ENCODE measurements around the gene RPS6KA1.

Gene RPS6KA1

DNA sequence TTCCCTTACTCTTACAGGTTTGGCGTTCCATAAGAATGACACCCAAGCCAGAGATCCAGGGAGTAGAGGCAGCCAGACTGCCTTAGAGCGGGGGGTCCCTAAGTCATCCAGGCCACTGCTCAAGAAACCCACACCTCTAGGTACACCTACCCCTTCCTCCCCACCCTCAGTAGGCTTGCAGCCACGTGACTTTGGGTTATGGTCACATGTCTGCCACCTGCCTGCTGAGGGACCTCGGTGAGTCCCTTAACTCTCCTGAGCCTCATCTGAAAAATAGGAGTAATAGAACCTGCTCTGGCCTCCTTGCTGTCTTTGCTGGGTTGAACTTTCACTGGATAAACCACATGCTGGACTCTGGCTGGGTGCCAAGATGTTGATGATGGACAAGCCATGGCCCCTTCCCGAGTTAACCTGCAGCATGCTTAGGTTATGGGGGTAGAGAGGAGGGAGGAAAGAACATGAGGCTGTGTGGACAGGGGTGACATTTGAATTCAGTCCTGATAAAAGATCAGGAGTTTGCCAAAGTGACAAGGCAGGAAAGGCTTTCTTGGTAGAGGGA, 4.5 kb downstream of the RPS6KA1 start:
- no peaks in the 10 kb centered on the region for H3F3A ChIP-seq (ENCODE audit: insufficient read depth, low read length)
- no peak overlapping the region for H3K27ac ChIP-seq (ENCODE audit: low read length)
- no peaks in the 10 kb centered on the region for H3K9me2 ChIP-seq (replicated peaks; ENCODE audit: insufficient read depth, low read length)
- H3K4me1 ChIP-seq (ENCODE audit: low read length) = peaks cover 16% of the 10 kb centered on the region; the same call in 1 of the 2 replicates
- no peaks in the 10 kb centered on the region for H4K20me1 ChIP-seq (ENCODE audit: insufficient read depth, low read length)
- no peak overlapping the region for H2AFZ ChIP-seq (ENCODE audit: low read length)
- no peak for TF ChIP-seq EZH2 (optimal IDR thresholded peaks at IDR 0.05; ENCODE audit: low read depth, low read length)
- no peak for TF ChIP-seq EZH2phosphoT487 (IDR thresholded peaks at IDR 0.05; ENCODE audit: low read length)
- TF ChIP-seq, protein P1, sequence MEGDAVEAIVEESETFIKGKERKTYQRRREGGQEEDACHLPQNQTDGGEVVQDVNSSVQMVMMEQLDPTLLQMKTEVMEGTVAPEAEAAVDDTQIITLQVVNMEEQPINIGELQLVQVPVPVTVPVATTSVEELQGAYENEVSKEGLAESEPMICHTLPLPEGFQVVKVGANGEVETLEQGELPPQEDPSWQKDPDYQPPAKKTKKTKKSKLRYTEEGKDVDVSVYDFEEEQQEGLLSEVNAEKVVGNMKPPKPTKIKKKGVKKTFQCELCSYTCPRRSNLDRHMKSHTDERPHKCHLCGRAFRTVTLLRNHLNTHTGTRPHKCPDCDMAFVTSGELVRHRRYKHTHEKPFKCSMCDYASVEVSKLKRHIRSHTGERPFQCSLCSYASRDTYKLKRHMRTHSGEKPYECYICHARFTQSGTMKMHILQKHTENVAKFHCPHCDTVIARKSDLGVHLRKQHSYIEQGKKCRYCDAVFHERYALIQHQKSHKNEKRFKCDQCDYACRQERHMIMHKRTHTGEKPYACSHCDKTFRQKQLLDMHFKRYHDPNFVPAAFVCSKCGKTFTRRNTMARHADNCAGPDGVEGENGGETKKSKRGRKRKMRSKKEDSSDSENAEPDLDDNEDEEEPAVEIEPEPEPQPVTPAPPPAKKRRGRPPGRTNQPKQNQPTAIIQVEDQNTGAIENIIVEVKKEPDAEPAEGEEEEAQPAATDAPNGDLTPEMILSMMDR (IDR thresholded peaks at IDR 0.05; ENCODE audit: low read length) = no peak
- H3K79me2 ChIP-seq (ENCODE audit: low read length) = peaks cover 11% of the 10 kb centered on the region; the same call in 1 of the 2 replicates
- H3K36me3 ChIP-seq (replicated peaks; ENCODE audit: insufficient read depth, low read length) = no peaks in the 10 kb centered on the region
- no peaks in the 10 kb centered on the region for H3K27me3 ChIP-seq (replicated peaks; ENCODE audit: insufficient read depth, low read length)
- DNase-seq = no peak
- no peak overlapping the region for H3K4me3 ChIP-seq (ENCODE audit: low read length)
- no peak overlapping the region for H3K4me2 ChIP-seq (ENCODE audit: low read depth, low read length)
- no peak overlapping the region for H3K9ac ChIP-seq (ENCODE audit: low read length)
- no peaks in the 10 kb centered on the region for H3K9me3 ChIP-seq (replicated peaks; ENCODE audit: insufficient read depth, low read length)

GRCh38 chr1:26535201-26535600, 5.6 kb downstream of the RPS6KA1 start:
- Histone ChIP-seq H3K4me1 (ENCODE audit: low read length) (peaks cover 25% of the 10 kb centered on the region), H3K27ac (ENCODE audit: low read length) (no peak overlapping the region), H3K9ac (ENCODE audit: low read length) (no peak overlapping the region), H3F3A (ENCODE audit: insufficient read depth, low read length) (peaks cover 4% of the 10 kb centered on the region; the same call in 1 of the 2 replicates), H3K4me3 (ENCODE audit: low read length) (no peak overlapping the region), H3K9me3 (replicated peaks; ENCODE audit: insufficient read depth, low read length) (no peaks in the 10 kb centered on the region), H3K36me3 (replicated peaks; ENCODE audit: insufficient read depth, low read length) (no peaks in the 10 kb centered on the region), H2AFZ (ENCODE audit: low read length) (no peak overlapping the region), H3K79me2 (ENCODE audit: low read length) (peaks cover 11% of the 10 kb centered on the region; the same call in 1 of the 2 replicates), H4K20me1 (ENCODE audit: insufficient read depth, low read length) (no peaks in the 10 kb centered on the region), H3K9me2 (replicated peaks; ENCODE audit: insufficient read depth, low read length) (no peaks in the 10 kb centered on the region), H3K4me2 (ENCODE audit: low read depth, low read length) (no peak overlapping the region), H3K27me3 (replicated peaks; ENCODE audit: insufficient read depth, low read length) (no peaks in the 10 kb centered on the region)
- no peak for DNase-seq
- no peak for TF ChIP-seq EZH2phosphoT487 (IDR thresholded peaks at IDR 0.05; ENCODE audit: low read length)

GRCh38 chr1:26536081-26536480, 6.5 kb downstream of the RPS6KA1 start:
- no peak for DNase-seq
- H2AFZ ChIP-seq (ENCODE audit: low read length) = no peak overlapping the region
- no peaks in the 10 kb centered on the region for H3K27me3 ChIP-seq (replicated peaks; ENCODE audit: insufficient read depth, low read length)
- H3K4me2 ChIP-seq (ENCODE audit: low read depth, low read length) = no peak overlapping the region
- no peaks in the 10 kb centered on the region for H3K9me2 ChIP-seq (replicated peaks; ENCODE audit: insufficient read depth, low read length)
- no peak overlapping the region for H3K27ac ChIP-seq (ENCODE audit: low read length)
- H3K9me3 ChIP-seq (replicated peaks; ENCODE audit: insufficient read depth, low read length) = no peaks in the 10 kb centered on the region
- H3K4me3 ChIP-seq (ENCODE audit: low read length) = no peak overlapping the region
- no peaks in the 10 kb centered on the region for H4K20me1 ChIP-seq (ENCODE audit: insufficient read depth, low read length)
- no peak overlapping the region for H3K9ac ChIP-seq (ENCODE audit: low read length)
- H3K79me2 ChIP-seq (ENCODE audit: low read length) = 0 out of 2 replicates have a peak, but pooled peaks cover 4% of the 10 kb centered on the region
- TF ChIP-seq EZH2 (optimal IDR thresholded peaks at IDR 0.05; ENCODE audit: low read depth, low read length) (no peak), EZH2phosphoT487 (IDR thresholded peaks at IDR 0.05; ENCODE audit: low read length) (no peak)
- TF ChIP-seq, protein P1 (IDR thresholded peaks at IDR 0.05; ENCODE audit: low read length) = no peak
- peaks cover 22% of the 10 kb centered on the region for H3K4me1 ChIP-seq (ENCODE audit: low read length)
- H3K36me3 ChIP-seq (replicated peaks; ENCODE audit: insufficient read depth, low read length) = no peaks in the 10 kb centered on the region
- peaks cover 13% of the 10 kb centered on the region; the same call in 1 of the 2 replicates for H3F3A ChIP-seq (ENCODE audit: insufficient read depth, low read length)

DNA sequence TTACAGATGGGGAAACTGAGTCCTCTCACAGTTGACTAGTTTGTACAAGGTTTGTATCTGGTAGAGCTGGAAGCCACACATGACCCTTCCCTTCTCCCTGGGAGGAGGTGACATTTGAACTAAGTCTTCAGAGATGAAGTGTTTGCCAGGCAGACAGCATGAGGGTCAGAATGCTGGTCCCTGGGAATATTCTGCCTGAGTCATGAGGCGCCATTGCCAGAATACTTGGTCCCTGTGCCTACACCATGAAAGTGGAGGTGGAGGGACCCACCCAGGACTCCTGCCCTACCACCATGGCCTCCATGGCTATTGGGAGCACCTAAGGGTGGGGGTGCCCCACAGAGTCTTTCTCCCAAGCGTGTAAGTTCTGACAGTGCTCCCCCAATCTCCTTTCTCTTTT, 7.0 kb downstream of the RPS6KA1 start:
- Histone ChIP-seq H3K27me3 (replicated peaks; ENCODE audit: insufficient read depth, low read length) (no peaks in the 10 kb centered on the region), H3K27ac (ENCODE audit: low read length) (no peak overlapping the region), H2AFZ (ENCODE audit: low read length) (no peak overlapping the region), H3K9me3 (replicated peaks; ENCODE audit: insufficient read depth, low read length) (no peaks in the 10 kb centered on the region), H3K4me1 (ENCODE audit: low read length) (peaks cover 25% of the 10 kb centered on the region), H3K9ac (ENCODE audit: low read length) (no peak overlapping the region), H4K20me1 (ENCODE audit: insufficient read depth, low read length) (no peaks in the 10 kb centered on the region), H3K36me3 (replicated peaks; ENCODE audit: insufficient read depth, low read length) (no peaks in the 10 kb centered on the region), H3F3A (ENCODE audit: insufficient read depth, low read length) (peaks cover 17% of the 10 kb centered on the region; the same call in 1 of the 2 replicates), H3K9me2 (replicated peaks; ENCODE audit: insufficient read depth, low read length) (no peaks in the 10 kb centered on the region), H3K79me2 (ENCODE audit: low read length) (0 out of 2 replicates have a peak, but pooled peaks cover 4% of the 10 kb centered on the region), H3K4me3 (ENCODE audit: low read length) (no peak overlapping the region), H3K4me2 (ENCODE audit: low read depth, low read length) (no peak overlapping the region)
- no peak for DNase-seq
- no peak for TF ChIP-seq EZH2phosphoT487 (IDR thresholded peaks at IDR 0.05; ENCODE audit: low read length)
- TF ChIP-seq EZH2 (optimal IDR thresholded peaks at IDR 0.05; ENCODE audit: low read depth, low read length) = no peak
- TF ChIP-seq, protein P1 (IDR thresholded peaks at IDR 0.05; ENCODE audit: low read length) = no peak

Data from MM.1S (cell line).